Measurements from ENCODE around the gene CNTN4.
"Not testable (repeated sequence)": the region's sequence is repeated elsewhere in the genome, so short reads cannot be mapped to it uniquely, and the experiment has no call there.

CNTN4 gene

GRCh38 chr3:2802429-2802828, 703.8 kb downstream of the CNTN4 start:
- no peak overlapping the region for H3K4me3 ChIP-seq (ENCODE audit: low read depth, low read length)
- no peak for TF ChIP-seq CTCF (IDR thresholded peaks at IDR 0.05; ENCODE audit: insufficient read depth, low read depth, low read length, missing control alignments)
- peak; percentile 34 for DNase-seq (ENCODE audit: low read depth)

GRCh38 chr3:2807514-2807913, 708.8 kb downstream of the CNTN4 start:
- TF ChIP-seq CTCF (IDR thresholded peaks at IDR 0.05; ENCODE audit: insufficient read depth, low read depth, low read length, missing control alignments), result no peak
- no peak for DNase-seq (ENCODE audit: low read depth)
- H3K4me3 ChIP-seq (ENCODE audit: low read depth, low read length), result no peak overlapping the region

- TF ChIP-seq CTCF (IDR thresholded peaks at IDR 0.05; ENCODE audit: insufficient read depth, low read depth, low read length, missing control alignments), result no peak
- DNase-seq (ENCODE audit: low read depth), result no peak
- no peak overlapping the region for H3K4me3 ChIP-seq (ENCODE audit: low read depth, low read length)
Observed at GRCh38 chr3:2810723-2811122, 712.1 kb downstream of the CNTN4 start.

- no peak for DNase-seq (ENCODE audit: low read depth)
- H3K4me3 ChIP-seq (ENCODE audit: low read depth, low read length), result no peak overlapping the region
- no peak for TF ChIP-seq CTCF (IDR thresholded peaks at IDR 0.05; ENCODE audit: insufficient read depth, low read depth, low read length, missing control alignments)
Observed at GRCh38 chr3:2819571-2819970, 720.9 kb downstream of the CNTN4 start.

- not testable (repeated sequence) for H3K4me3 ChIP-seq (ENCODE audit: low read depth, low read length); DNase-seq (ENCODE audit: low read depth)
Observed at GRCh38 chr3:2820982-2821381, 722.3 kb downstream of the CNTN4 start.

GRCh38 chr3:2822611-2823010, 723.9 kb downstream of the CNTN4 start:
- no peak for TF ChIP-seq CTCF (IDR thresholded peaks at IDR 0.05; ENCODE audit: insufficient read depth, low read depth, low read length, missing control alignments)
- H3K4me3 ChIP-seq (ENCODE audit: low read depth, low read length), result no peak overlapping the region
- DNase-seq (ENCODE audit: low read depth), result no peak

- no peak for DNase-seq (ENCODE audit: low read depth)
- H3K4me3 ChIP-seq (ENCODE audit: low read depth, low read length), result no peak overlapping the region
- no peak for TF ChIP-seq CTCF (IDR thresholded peaks at IDR 0.05; ENCODE audit: insufficient read depth, low read depth, low read length, missing control alignments)
Observed at GRCh38 chr3:2823031-2823430, 724.4 kb downstream of the CNTN4 start.
